Mesenchymal stem cell (in vitro differentiated cells and primary cell): ENCODE data around the gene ZNF598.
A peak's percentile ranks its signal among the peaks of the same experiment; 100 is the strongest.

Experiments used
- DNase-seq: peaks from one replicate; pipeline ENCODE4 v3.0.0-alpha.2; 2013
- H2AFZ ChIP-seq: one replicate; pipeline ENCODE4 v1.6.1; 2013; ENCODE audit warnings: low read depth, mild to moderate bottlenecking, control low read depth, inconsistent platforms, low read length, moderate library complexity
- H2AK5ac ChIP-seq: 2 replicates; pipeline ENCODE4 v1.6.1; 2013; ENCODE audit warnings: low read length, moderate library complexity, mild to moderate bottlenecking, inconsistent platforms; ENCODE audit not compliant: severe bottlenecking
- H2BK120ac ChIP-seq: one replicate; pipeline ENCODE4 v1.6.1; 2013; ENCODE audit warnings: low read depth, mild to moderate bottlenecking, inconsistent platforms, low read length, moderate library complexity
- H2BK12ac ChIP-seq, 2 experiments: one replicate each; pipeline ENCODE4 v1.6.1; 2013; ENCODE audit warnings: inconsistent platforms in 2 of 2, low read length in 2 of 2, mild to moderate bottlenecking in 2 of 2, moderate library complexity in 2 of 2, control low read depth in 1 of 2
- H2BK15ac ChIP-seq: one replicate; pipeline ENCODE4 v1.6.1; 2013; ENCODE audit warnings: mild to moderate bottlenecking, low read depth, inconsistent platforms; ENCODE audit not compliant: poor library complexity, severe bottlenecking
- H2BK5ac ChIP-seq: 2 replicates; pipeline ENCODE4 v1.6.1; 2013; ENCODE audit warnings: low read depth, mild to moderate bottlenecking, low read length, control low read depth, inconsistent platforms; ENCODE audit not compliant: poor library complexity, severe bottlenecking
- H3K14ac ChIP-seq, 2 experiments: one replicate each; pipeline ENCODE4 v1.6.1; 2013; ENCODE audit warnings: inconsistent platforms in 2 of 2, low read length in 2 of 2, control low read depth in 1 of 2, mild to moderate bottlenecking in 1 of 2, moderate library complexity in 1 of 2
- H3K18ac ChIP-seq, 2 experiments: one replicate each; pipeline ENCODE4 v1.6.1; 2013; ENCODE audit warnings: inconsistent platforms in 2 of 2, low read length in 2 of 2, control low read depth in 1 of 2, low read depth in 1 of 2, mild to moderate bottlenecking in 1 of 2
- H3K23ac ChIP-seq, 2 experiments: one replicate each; pipeline ENCODE4 v1.6.1; 2013; ENCODE audit warnings: inconsistent platforms in 2 of 2, low read length in 2 of 2, mild to moderate bottlenecking in 2 of 2, moderate library complexity in 2 of 2, control low read depth in 1 of 2
- H3K27ac ChIP-seq: 2 replicates; pipeline ENCODE4 v1.5.1; 2013; ENCODE audit warnings: mild to moderate bottlenecking, moderate library complexity, low read length, control low read depth, inconsistent platforms; ENCODE audit not compliant: poor library complexity, severe bottlenecking
- H3K27me3 ChIP-seq, 2 experiments: 2 replicates each; pipeline versions ENCODE4 v1.6.1 to v1.7.0; 2013; ENCODE audit warnings: low read length in 2 of 2, mild to moderate bottlenecking in 2 of 2, moderate library complexity in 2 of 2, control low read depth in 1 of 2, inconsistent platforms in 1 of 2; ENCODE audit not compliant: control insufficient read depth in 1 of 2, insufficient read depth in 1 of 2
- H3K36me3 ChIP-seq, 2 experiments: 2 replicates each; pipeline versions ENCODE4 v1.6.1 to v1.7.0; 2013; ENCODE audit warnings: low read length in 2 of 2, control low read depth in 1 of 2, inconsistent platforms in 1 of 2, low read depth in 1 of 2, mild to moderate bottlenecking in 1 of 2; ENCODE audit not compliant: insufficient read depth in 2 of 2, control insufficient read depth in 1 of 2
- H3K4ac ChIP-seq, 2 experiments: one replicate each; pipeline ENCODE4 v1.6.1; 2013; ENCODE audit warnings: inconsistent platforms in 2 of 2, low read length in 2 of 2, mild to moderate bottlenecking in 2 of 2, moderate library complexity in 2 of 2, control low read depth in 1 of 2, low read depth in 1 of 2
- H3K4me1 ChIP-seq: 2 replicates; pipeline ENCODE4 v1.6.1; 2013; ENCODE audit warnings: low read depth, low read length, control low read depth; ENCODE audit not compliant: control insufficient read depth, insufficient read depth
- H3K4me2 ChIP-seq: 2 replicates; pipeline ENCODE4 v1.6.1; 2013; ENCODE audit warnings: low read length, mild to moderate bottlenecking, inconsistent platforms; ENCODE audit not compliant: poor library complexity, severe bottlenecking
- H3K4me3 ChIP-seq, 2 experiments: 2 replicates each; pipeline versions ENCODE4 v1.5.1 to v1.7.0; 2013; ENCODE audit warnings: low read length in 2 of 2, mild to moderate bottlenecking in 2 of 2, control low read depth in 1 of 2, low read depth in 1 of 2; ENCODE audit not compliant: insufficient read depth in 1 of 2
- H3K79me1 ChIP-seq: replicated peaks from 2 replicates; pipeline ENCODE4 v1.6.1; 2013; ENCODE audit warnings: mild to moderate bottlenecking, control low read depth, low read length, inconsistent platforms; ENCODE audit not compliant: poor library complexity, severe bottlenecking
- H3K9ac ChIP-seq: 2 replicates; pipeline ENCODE4 v1.7.0; 2013; ENCODE audit warnings: mild to moderate bottlenecking, low read length, moderate library complexity
- H3K9me3 ChIP-seq: 2 replicates; pipeline ENCODE4 v1.7.0; 2013; ENCODE audit warnings: mild to moderate bottlenecking, low read length; ENCODE audit not compliant: control insufficient read depth
- H4K8ac ChIP-seq: one replicate; pipeline ENCODE4 v1.6.1; 2013; ENCODE audit warnings: inconsistent platforms, mild to moderate bottlenecking, low read length, moderate library complexity
- H4K91ac ChIP-seq: one replicate; pipeline ENCODE4 v1.6.1; 2013; ENCODE audit warnings: mild to moderate bottlenecking, low read length, inconsistent platforms
- WGBS: methylation state at CpG from one replicate; pipeline ENCODE4 v1.1.7; 2013; ENCODE audit warnings: mixed read lengths; 5-methylcytosine and 5-hydroxymethylcytosine counted together

ZNF598 gene

GRCh38 chr16:2005646-2006045 is 4.0 kb downstream of the ZNF598 start:
- Histone ChIP-seq H3K27ac (no peak overlapping the region), H3K79me1 (peaks cover 25% of the 10 kb centered on the region), H3K27me3 (no peaks in the 10 kb centered on the region), H2BK120ac (no peak overlapping the region), H3K9ac (peak overlapping the region; percentile 53), H3K36me3 (peaks cover 27 to 67% of the 10 kb centered on the region in 2 experiments), H3K4me2 (no peak overlapping the region), H4K91ac (no peak overlapping the region), H2BK15ac (no peak overlapping the region), H3K18ac (no peak overlapping the region), H3K4me1 (peaks cover 57% of the 10 kb centered on the region), H3K23ac (no peak overlapping the region), H2AFZ (no peak overlapping the region), H3K14ac (no peak overlapping the region), H2AK5ac (no peak overlapping the region), H4K8ac (no peak overlapping the region), H2BK5ac (no peak overlapping the region), H2BK12ac (no peak overlapping the region), H3K4ac (no peak overlapping the region), H3K4me3 (peak overlapping the region in 1 of 2 experiments; percentile 18), H3K9me3 (no peaks in the 10 kb centered on the region)
- 91% methylated on average over 21 of the region's 21 CpGs for WGBS
- no peak for DNase-seq

GRCh38 chr16:2004795-2005517 is 4.7 kb downstream of the ZNF598 start:
- H3K4ac ChIP-seq, result no peak overlapping the region
- H4K8ac ChIP-seq, result no peak overlapping the region
- no peak overlapping the region for H3K23ac ChIP-seq
- H3K9me3 ChIP-seq, result no peaks in the 10 kb centered on the region
- no peak overlapping the region for H3K4me3 ChIP-seq
- no peak overlapping the region for H2BK120ac ChIP-seq
- H3K14ac ChIP-seq, result no peak overlapping the region
- no peak overlapping the region for H3K27ac ChIP-seq
- no peaks in the 10 kb centered on the region for H3K27me3 ChIP-seq
- H2AK5ac ChIP-seq, result no peak overlapping the region
- H2BK15ac ChIP-seq, result peak overlapping the region; percentile 21
- no peak overlapping the region for H3K9ac ChIP-seq
- no peak overlapping the region for H3K4me2 ChIP-seq
- H3K4me1 ChIP-seq, result peaks cover 51% of the 10 kb centered on the region
- H2AFZ ChIP-seq, result no peak overlapping the region
- peak overlapping the region; percentile 31 for H4K91ac ChIP-seq
- peaks cover 34 to 74% of the 10 kb centered on the region in 2 experiments for H3K36me3 ChIP-seq
- 94% methylated on average over 34 of the region's 34 CpGs for whole genome bisulfite sequencing
- no peak overlapping the region for H3K18ac ChIP-seq
- no peak overlapping the region for H2BK5ac ChIP-seq
- peaks cover 24% of the 10 kb centered on the region for H3K79me1 ChIP-seq
- H2BK12ac ChIP-seq, result no peak overlapping the region
- no peak for DNase-seq

GRCh38 chr16:2003827-2004641 is 5.6 kb downstream of the ZNF598 start:
- Histone ChIP-seq H3K27me3 (no peaks in the 10 kb centered on the region), H3K4ac (peak overlapping the region; percentile 35 to 59), H4K91ac (peak overlapping the region; percentile 43), H3K4me3 (peak overlapping the region in 1 of 2 experiments; percentile 44), H2BK120ac (peak overlapping the region; percentile 37), H3K27ac (no peak overlapping the region), H3K14ac (peak overlapping the region in 1 of 2 experiments; percentile 23), H3K36me3 (peaks cover 43 to 83% of the 10 kb centered on the region in 2 experiments), H2BK12ac (peak overlapping the region in 1 of 2 experiments; percentile 52), H3K9ac (peak overlapping the region; percentile 59), H2AFZ (no peak overlapping the region), H4K8ac (peak overlapping the region; percentile 33), H3K9me3 (no peaks in the 10 kb centered on the region), H3K18ac (peak overlapping the region in 1 of 2 experiments; percentile 67), H2BK15ac (no peak overlapping the region), H2BK5ac (no peak overlapping the region), H2AK5ac (peak overlapping the region; percentile 72), H3K23ac (no peak overlapping the region), H3K4me2 (peak overlapping the region; percentile 30), H3K4me1 (peaks cover 51% of the 10 kb centered on the region), H3K79me1 (peaks cover 32% of the 10 kb centered on the region)
- DNase-seq, result peak; percentile 92
- 34% methylated on average over 36 of the region's 36 CpGs for WGBS

- no peak for DNase-seq
- Histone ChIP-seq H3K79me1 (peaks cover 33% of the 10 kb centered on the region), H3K14ac (no peak overlapping the region), H3K18ac (no peak overlapping the region), H3K9ac (peak overlapping the region; percentile 59), H2BK120ac (no peak overlapping the region), H2BK12ac (peak overlapping the region in 1 of 2 experiments; percentile 21), H2BK15ac (no peak overlapping the region), H4K8ac (no peak overlapping the region), H3K27ac (no peak overlapping the region), H3K36me3 (peaks cover 44 to 90% of the 10 kb centered on the region in 2 experiments), H3K4ac (no peak overlapping the region), H2AFZ (no peak overlapping the region), H4K91ac (peak overlapping the region; percentile 8), H2AK5ac (no peak overlapping the region), H3K23ac (no peak overlapping the region), H2BK5ac (no peak overlapping the region), H3K27me3 (no peaks in the 10 kb centered on the region), H3K4me2 (no peak overlapping the region), H3K4me3 (peak overlapping the region in 1 of 2 experiments; percentile 37), H3K4me1 (peaks cover 48% of the 10 kb centered on the region), H3K9me3 (no peaks in the 10 kb centered on the region)
- 82% methylated on average over 8 of the region's 8 CpGs for WGBS
Measured at GRCh38 chr16:2003231-2003826, 6.3 kb downstream of the ZNF598 start.
